Astrocyte (in vitro differentiated cells and primary cell): ENCODE measurements around the gene JHY. TPM values are rescaled to one million over a fixed set of nuclear protein-coding genes. Genes with fewer than 3 reads are reported as not detected.

Source experiments
- DNase-seq: peaks from one replicate; pipeline ENCODE4 v3.0.0-alpha.2; 2010; ENCODE audit warnings: low read depth
- FAIRE-seq: peaks from 2 replicates; lab custom pipeline; 2011; peaks lifted over from hg19 to GRCh38; lab: Jason Lieb, UNC
- H2AFZ ChIP-seq: 2 replicates; pipeline ENCODE4 v1.6.0; 2012; ENCODE audit warnings: low read depth, low read length, inconsistent platforms
- H3K27ac ChIP-seq: 2 replicates; pipeline ENCODE4 v1.5.1; 2011; ENCODE audit warnings: low read depth, low read length, inconsistent platforms
- H3K27me3 ChIP-seq: 2 replicates; pipeline ENCODE4 v1.6.0; 2011; ENCODE audit warnings: low read length, inconsistent platforms; ENCODE audit not compliant: insufficient read depth
- H3K36me3 ChIP-seq: 2 replicates; pipeline ENCODE4 v1.5.1; 2011; ENCODE audit warnings: low read length, inconsistent platforms; ENCODE audit not compliant: insufficient read depth
- H3K4me1 ChIP-seq: 2 replicates; pipeline ENCODE4 v1.5.1; 2011; ENCODE audit warnings: low read length, inconsistent platforms; ENCODE audit not compliant: insufficient read depth
- H3K4me2 ChIP-seq: 2 replicates; pipeline ENCODE4 v1.6.0; 2012; ENCODE audit warnings: low read length, inconsistent platforms
- H3K4me3 ChIP-seq: 2 replicates; pipeline ENCODE4 v1.5.1; 2011; ENCODE audit warnings: low read depth, mild to moderate bottlenecking, low read length, inconsistent platforms; ENCODE audit not compliant: insufficient read depth
- H3K79me2 ChIP-seq: 2 replicates; pipeline ENCODE4 v1.6.0; 2012; ENCODE audit warnings: mild to moderate bottlenecking, low read length, inconsistent platforms; ENCODE audit not compliant: insufficient read depth
- H3K9ac ChIP-seq: 2 replicates; pipeline ENCODE4 v1.6.0; 2012; ENCODE audit warnings: mild to moderate bottlenecking, low read length, inconsistent platforms
- H3K9me3 ChIP-seq: 2 replicates; pipeline ENCODE4 v1.5.1; 2012; ENCODE audit warnings: low read depth, mild to moderate bottlenecking, low read length, inconsistent platforms; ENCODE audit not compliant: insufficient read depth
- H4K20me1 ChIP-seq: 2 replicates; pipeline ENCODE4 v1.6.0; 2012; ENCODE audit warnings: low read length, inconsistent platforms; ENCODE audit not compliant: insufficient read depth
- H3K27ac Mint-ChIP-seq: one replicate; pipeline ENCODE4 v1.8.0; 2021; ENCODE audit warnings: mild to moderate bottlenecking, mixed read lengths; ENCODE audit not compliant: unreplicated experiment
- H3K27me3 Mint-ChIP-seq: one replicate; pipeline ENCODE4 v1.8.0; 2021; ENCODE audit warnings: low read depth, mixed read lengths; ENCODE audit not compliant: unreplicated experiment
- H3K36me3 Mint-ChIP-seq: one replicate; pipeline ENCODE4 v1.8.0; 2021; ENCODE audit warnings: low read depth, mixed read lengths; ENCODE audit not compliant: unreplicated experiment
- H3K4me1 Mint-ChIP-seq: one replicate; pipeline ENCODE4 v1.8.0; 2021; ENCODE audit warnings: low read depth, mixed read lengths; ENCODE audit not compliant: unreplicated experiment
- H3K4me3 Mint-ChIP-seq: one replicate; pipeline ENCODE4 v1.8.0; 2021; ENCODE audit warnings: mild to moderate bottlenecking, moderate library complexity, mixed read lengths; ENCODE audit not compliant: unreplicated experiment
- H3K9me3 Mint-ChIP-seq: one replicate; pipeline ENCODE4 v1.8.0; 2021; ENCODE audit warnings: mild to moderate bottlenecking, mixed read lengths; ENCODE audit not compliant: unreplicated experiment
- EZH2 ChIP-seq: IDR thresholded peaks from 2 replicates; pipeline ENCODE4 v1.6.1; 2012; ENCODE audit warnings: mild to moderate bottlenecking, low read length, inconsistent platforms; ENCODE audit not compliant: insufficient read depth
- total RNA-seq: library from RNA; stranded (reverse); gene quantifications from 2 replicates; pipeline ENCODE4 v1.2.1, GENCODE V29; 2021
- TF ChIP-seq, protein P1 (sequence below): IDR thresholded peaks from 2 replicates; pipeline ENCODE4 v1.5.1; 2011; ENCODE audit warnings: low read depth, mild to moderate bottlenecking, inconsistent platforms, low read length, moderate library complexity; ENCODE audit not compliant: insufficient read depth

Gene JHY
- total RNA-seq, 1 donor from 2014 or later, result 2.7 TPM

DNA sequence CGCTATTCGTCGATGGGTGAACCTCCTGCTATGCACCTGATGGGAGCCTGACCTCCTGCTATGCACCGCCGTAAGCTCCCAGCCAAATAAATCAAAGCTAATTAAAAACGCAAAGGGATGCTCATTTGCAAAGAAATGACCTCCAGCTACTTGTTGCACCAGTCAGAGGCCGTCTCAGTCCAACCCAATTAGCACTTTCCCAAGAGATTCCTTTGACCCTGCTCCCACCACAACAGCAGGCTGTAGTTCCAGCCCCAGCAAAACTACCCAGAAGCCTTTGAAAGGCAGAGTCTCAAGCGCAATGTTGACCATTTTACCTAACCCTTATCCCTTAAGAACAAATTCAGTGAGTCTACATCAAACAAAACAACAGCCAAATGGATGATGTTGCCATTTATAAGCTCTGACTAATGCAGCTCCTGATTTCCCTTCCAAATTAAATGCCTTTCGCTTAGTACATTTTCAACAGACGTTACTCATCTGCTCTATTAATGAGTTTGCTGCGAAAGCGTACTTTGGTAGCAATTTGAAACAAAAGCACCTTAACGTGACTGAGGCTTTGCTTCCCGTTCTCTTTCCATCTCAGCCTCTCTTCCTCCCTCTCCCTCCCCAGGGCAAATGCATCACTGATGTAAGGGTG, 116.3 kb downstream of the JHY start:
- DNase-seq, result peak; percentile 61
- H3K4me2 ChIP-seq, result peak overlapping the region; percentile 46
- H2AFZ ChIP-seq, result no peak overlapping the region

DNA sequence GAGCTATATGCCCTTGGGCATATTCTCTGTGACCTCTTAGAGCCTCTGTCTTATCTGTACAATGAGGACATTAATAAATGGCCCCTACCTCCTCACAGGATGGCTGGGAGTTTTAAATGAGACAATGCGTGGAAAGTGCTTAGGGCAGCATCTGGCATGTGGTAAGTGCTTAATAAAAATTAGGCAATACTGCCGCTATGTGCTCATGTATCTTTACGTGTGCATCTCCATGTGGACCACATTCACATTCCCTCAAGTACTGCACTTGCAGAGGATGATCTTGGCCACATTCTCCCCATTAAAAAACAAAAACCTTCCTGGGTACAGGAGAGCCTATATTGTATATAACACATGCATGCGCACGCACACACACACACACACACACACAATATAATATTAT, 118.2 kb downstream of the JHY start:
- Mint-ChIP-seq H3K4me1 (no peaks in the 10 kb centered on the region), H3K4me3 (no peak overlapping the region), H3K9me3 (no peaks in the 10 kb centered on the region), H3K36me3 (no peaks in the 10 kb centered on the region), H3K27ac (no peak overlapping the region), H3K27me3 (peaks cover 27% of the 10 kb centered on the region)
- no peaks in the 10 kb centered on the region for H3K79me2 ChIP-seq
- H2AFZ ChIP-seq, result no peak overlapping the region
- no peaks in the 10 kb centered on the region for H4K20me1 ChIP-seq
- no peak for FAIRE-seq
- TF ChIP-seq, protein P1, sequence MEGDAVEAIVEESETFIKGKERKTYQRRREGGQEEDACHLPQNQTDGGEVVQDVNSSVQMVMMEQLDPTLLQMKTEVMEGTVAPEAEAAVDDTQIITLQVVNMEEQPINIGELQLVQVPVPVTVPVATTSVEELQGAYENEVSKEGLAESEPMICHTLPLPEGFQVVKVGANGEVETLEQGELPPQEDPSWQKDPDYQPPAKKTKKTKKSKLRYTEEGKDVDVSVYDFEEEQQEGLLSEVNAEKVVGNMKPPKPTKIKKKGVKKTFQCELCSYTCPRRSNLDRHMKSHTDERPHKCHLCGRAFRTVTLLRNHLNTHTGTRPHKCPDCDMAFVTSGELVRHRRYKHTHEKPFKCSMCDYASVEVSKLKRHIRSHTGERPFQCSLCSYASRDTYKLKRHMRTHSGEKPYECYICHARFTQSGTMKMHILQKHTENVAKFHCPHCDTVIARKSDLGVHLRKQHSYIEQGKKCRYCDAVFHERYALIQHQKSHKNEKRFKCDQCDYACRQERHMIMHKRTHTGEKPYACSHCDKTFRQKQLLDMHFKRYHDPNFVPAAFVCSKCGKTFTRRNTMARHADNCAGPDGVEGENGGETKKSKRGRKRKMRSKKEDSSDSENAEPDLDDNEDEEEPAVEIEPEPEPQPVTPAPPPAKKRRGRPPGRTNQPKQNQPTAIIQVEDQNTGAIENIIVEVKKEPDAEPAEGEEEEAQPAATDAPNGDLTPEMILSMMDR, result no peak
- no peak for TF ChIP-seq EZH2
- H3K27me3 ChIP-seq, result peaks cover 2% of the 10 kb centered on the region
- no peak overlapping the region for H3K27ac ChIP-seq
- DNase-seq, result no peak
- H3K36me3 ChIP-seq, result no peaks in the 10 kb centered on the region
- no peaks in the 10 kb centered on the region for H3K4me1 ChIP-seq
- no peak overlapping the region for H3K4me2 ChIP-seq
- no peaks in the 10 kb centered on the region for H3K9me3 ChIP-seq
- H3K9ac ChIP-seq, result no peak overlapping the region
- no peak overlapping the region for H3K4me3 ChIP-seq

More for the DNA sequence above, 116.3 kb downstream of the JHY start:
- H3K27me3 ChIP-seq, result peaks cover 14% of the 10 kb centered on the region
- Mint-ChIP-seq H3K9me3 (no peaks in the 10 kb centered on the region), H3K4me1 (no peaks in the 10 kb centered on the region), H3K4me3 (no peak overlapping the region), H3K27me3 (peaks cover 36% of the 10 kb centered on the region), H3K27ac (no peak overlapping the region), H3K36me3 (no peaks in the 10 kb centered on the region)
- no peaks in the 10 kb centered on the region for H3K79me2 ChIP-seq
- H3K27ac ChIP-seq, result no peak overlapping the region
- TF ChIP-seq EZH2, result no peak
- TF ChIP-seq, protein P1, result no peak
- no peak overlapping the region for H3K4me3 ChIP-seq
- H3K9me3 ChIP-seq, result no peaks in the 10 kb centered on the region
- H4K20me1 ChIP-seq, result no peaks in the 10 kb centered on the region
- no peaks in the 10 kb centered on the region for H3K36me3 ChIP-seq
- peak; percentile 37 for FAIRE-seq
- no peaks in the 10 kb centered on the region for H3K4me1 ChIP-seq
- H3K9ac ChIP-seq, result no peak overlapping the region

DNA sequence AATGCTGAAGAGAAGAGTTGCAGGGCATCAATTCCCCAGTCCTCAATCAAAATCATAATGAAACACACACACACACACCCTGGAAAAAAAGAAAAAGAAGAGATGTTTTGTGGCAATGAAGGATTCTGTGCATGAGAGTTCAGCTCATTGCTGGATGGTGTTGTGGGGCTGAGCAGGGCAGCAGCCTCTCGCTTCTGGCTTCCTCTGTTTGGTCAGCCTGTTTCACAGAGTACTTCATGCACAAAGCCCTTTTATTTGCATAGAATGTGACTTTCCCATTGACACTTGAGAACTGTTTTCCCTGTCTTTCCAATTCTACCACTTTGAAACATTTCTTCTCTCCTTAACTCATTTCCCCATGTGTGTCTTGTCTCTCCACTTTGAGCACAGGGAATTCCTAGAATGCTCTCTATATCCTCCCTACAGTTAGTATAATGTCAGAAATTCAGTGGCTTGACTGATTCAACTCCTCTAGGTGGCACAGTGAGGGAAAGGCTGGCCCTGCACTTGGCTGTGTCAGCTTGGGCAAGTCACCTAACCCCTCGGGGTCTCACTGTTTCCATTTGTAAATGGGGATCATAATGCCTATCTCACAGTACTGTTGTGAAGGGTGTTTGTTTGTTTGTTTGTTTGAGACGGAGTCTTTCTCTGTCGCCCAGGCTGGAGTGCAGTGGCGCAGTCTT, 124.4 kb downstream of the JHY start:
- H3K36me3 ChIP-seq, result no peaks in the 10 kb centered on the region
- no peak for DNase-seq
- no peak overlapping the region for H3K4me3 ChIP-seq
- H3K4me1 Mint-ChIP-seq, result no peaks in the 10 kb centered on the region
- H3K27me3 ChIP-seq, result peaks cover 9% of the 10 kb centered on the region
- no peak overlapping the region for H3K27ac Mint-ChIP-seq
- no peaks in the 10 kb centered on the region for H3K9me3 Mint-ChIP-seq
- H3K9ac ChIP-seq, result no peak overlapping the region
- H3K9me3 ChIP-seq, result no peaks in the 10 kb centered on the region
- H3K4me3 Mint-ChIP-seq, result no peak overlapping the region
- FAIRE-seq, result no peak
- no peaks in the 10 kb centered on the region for H4K20me1 ChIP-seq
- no peak overlapping the region for H3K4me2 ChIP-seq
- H2AFZ ChIP-seq, result no peak overlapping the region
- no peak for TF ChIP-seq EZH2
- TF ChIP-seq, protein P1, result no peak
- H3K27ac ChIP-seq, result no peak overlapping the region
- no peaks in the 10 kb centered on the region for H3K36me3 Mint-ChIP-seq
- H3K27me3 Mint-ChIP-seq, result peaks cover 9% of the 10 kb centered on the region
- no peaks in the 10 kb centered on the region for H3K4me1 ChIP-seq
- no peaks in the 10 kb centered on the region for H3K79me2 ChIP-seq
